Ramos (cell line): ENCODE data around the gene RBM47.

ENCODE experiments used
- in situ Hi-C: fragments of 300-500 bp; cut with MboI; formaldehyde crosslinking; loops from one replicate; pipeline ENCODE4 v1.14.3; 2022; ENCODE audit warnings: low sequenced_read_pairs; ENCODE audit not compliant: unreplicated experiment

Gene RBM47

DNA sequence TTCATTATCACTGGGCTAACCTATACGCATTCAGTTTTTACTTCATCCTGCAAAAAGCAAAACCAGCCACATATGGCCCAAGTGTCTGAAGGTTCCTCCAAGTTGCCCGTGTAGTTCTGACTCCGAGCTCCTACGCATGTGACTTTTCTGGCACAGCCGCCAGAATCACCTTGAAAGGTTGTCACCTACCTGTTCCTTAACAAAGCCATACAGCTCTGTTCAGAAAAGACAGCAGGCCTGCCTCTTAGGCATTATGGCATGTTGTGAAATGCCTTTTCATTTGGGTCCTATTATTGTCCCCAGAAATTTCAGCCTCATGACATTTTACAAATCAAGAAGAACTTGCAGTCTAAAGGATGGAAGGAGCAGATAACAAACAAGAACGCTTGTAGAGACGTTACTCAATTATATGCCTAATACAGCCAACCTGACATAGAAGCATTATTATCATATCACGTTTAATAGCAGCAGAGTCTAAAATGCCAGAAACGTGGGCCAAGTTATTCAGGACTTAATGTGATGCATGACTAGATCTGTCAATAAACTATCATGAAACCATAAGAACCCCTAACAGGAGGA lies 118.5 kb downstream of the RBM47 start:
- in situ Hi-C loops, result no loop called here

DNA sequence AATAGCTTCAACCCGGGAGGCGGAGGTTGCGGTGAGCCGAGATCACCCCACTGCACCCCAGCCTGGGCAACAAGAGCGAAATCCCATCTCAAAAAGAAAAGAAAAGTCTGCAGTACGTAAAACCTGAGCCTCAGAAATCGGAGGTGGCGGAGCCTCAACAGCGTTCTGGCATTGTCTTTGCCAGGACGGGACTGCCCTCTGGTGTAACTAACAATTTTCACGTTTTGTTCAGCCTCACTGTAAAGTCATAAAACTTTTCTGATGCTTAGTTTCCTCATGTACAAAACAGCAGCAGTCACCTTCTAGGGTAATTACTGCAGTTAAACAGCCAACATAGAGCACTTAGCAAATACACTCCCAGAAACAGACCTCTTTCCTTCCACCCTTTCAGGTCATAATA lies 121.7 kb downstream of the RBM47 start:
- in situ Hi-C loops, result no loop called here

DNA sequence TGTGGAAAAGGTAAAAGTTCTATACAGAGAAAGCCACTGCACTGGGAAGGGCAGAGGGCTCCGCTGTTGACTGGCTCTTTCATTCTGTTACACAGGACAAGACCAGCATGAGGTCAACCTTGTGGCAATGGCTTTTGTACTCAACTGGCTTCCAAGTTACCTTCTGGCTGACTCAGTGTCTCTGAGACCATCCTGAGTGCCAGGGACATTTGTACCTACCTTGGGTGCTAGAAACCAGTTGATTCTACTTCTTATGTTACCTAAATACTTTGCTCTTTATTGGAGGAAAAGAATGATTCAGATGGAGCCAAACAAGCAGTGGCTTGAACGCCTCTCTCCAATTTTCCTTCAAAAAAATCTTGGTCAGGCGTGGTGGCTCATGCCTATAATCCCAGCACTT lies 123.2 kb downstream of the RBM47 start:
- in situ Hi-C loops, result no loop called here

DNA sequence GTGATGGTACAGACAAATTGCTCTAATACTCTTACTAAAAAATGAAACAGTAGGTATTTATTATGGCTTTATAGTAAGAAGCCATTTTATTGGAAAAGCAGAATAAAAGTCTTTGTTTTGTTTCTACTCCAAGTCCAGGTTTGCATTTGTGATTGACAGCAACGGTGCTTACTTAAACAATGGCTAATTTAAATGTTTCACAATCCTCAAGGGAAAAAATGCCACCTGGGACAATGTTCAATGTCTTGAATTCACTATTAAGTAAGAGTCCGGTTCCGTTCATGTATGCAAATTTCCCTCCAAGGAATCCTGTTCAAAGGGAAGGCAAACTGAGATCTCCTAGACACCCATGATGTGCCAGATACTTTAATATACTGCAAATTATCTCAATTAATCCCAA lies 123.6 kb downstream of the RBM47 start:
- in situ Hi-C loops, result no loop called here

DNA sequence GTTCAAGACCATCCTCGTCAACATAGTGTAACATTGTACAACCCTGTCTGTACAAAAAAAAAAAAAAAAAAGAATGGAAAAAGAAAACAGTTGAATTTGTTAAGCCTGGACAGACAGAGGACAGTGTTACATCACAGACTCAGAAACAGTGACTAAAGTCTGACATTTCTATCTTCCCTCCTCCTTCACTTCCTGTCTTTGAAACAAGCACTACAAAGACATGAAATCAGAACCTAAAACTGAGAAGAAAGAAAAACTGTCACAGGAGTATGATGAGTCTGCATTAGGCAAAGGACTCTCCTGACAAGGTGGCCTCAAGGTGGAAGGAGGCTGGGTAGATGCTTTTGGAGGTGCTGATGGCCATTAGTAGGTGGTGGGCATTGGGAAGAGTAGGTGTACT lies 126.7 kb downstream of the RBM47 start:
- in situ Hi-C loops, result no loop called here

DNA sequence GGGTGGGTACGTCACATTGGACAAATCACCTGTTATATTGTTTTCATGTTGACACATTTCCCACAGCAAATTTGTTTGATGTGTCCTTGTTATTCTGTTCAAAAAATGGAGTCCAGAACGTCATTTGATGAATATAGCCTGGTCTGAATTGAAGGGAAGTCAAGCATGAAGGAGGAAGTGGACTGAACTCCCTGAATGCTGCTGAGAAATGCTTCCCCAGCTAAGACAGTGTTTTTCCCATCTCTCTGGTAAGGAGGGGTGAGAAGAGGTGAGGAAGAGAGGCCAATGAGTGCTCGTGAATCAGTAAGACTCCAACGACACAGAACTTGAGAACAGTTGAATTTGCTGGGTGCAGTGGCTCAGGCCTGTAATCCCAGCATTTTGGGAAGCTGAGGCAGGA lies 127.4 kb downstream of the RBM47 start:
- in situ Hi-C loops, result no loop called here

DNA sequence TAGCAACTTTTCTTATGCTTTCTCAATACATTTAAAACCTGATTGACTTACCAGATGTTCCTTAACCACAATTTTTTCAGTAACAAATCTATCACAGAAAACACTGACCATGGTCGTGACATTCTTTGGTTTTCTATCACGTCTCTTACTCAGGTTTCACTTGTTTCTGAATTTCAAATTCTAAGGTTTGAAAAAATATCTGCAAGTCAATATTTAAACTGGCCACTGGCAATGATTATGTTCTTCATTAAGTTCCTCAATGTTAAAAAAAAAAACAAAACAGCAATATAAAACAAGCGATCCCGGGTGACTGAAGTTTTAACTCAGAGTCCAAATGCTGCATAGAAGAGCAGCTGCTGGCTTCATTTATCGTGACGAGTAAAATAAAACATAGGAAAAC lies 128.9 kb downstream of the RBM47 start:
- in situ Hi-C loops, result no loop called here

DNA sequence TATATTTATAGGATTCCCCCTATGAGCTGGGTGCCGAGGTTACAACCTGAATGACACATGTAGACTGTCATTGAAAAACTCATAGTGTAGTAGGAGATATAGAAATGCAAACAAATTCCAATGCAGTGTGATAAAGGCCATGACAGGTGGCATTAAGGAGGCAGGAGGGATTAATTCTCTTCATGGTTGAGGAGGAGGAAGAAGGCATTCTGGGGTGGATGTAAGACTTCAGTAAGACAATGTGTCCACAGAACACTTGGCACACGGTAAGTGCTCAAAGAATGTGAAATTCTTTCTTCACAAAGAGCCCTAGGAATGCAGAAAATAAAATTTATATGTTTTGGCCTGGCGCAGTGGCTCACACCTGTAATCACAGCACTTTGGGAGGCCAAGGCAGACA lies 136.5 kb downstream of the RBM47 start:
- in situ Hi-C loops, result no loop called here

DNA sequence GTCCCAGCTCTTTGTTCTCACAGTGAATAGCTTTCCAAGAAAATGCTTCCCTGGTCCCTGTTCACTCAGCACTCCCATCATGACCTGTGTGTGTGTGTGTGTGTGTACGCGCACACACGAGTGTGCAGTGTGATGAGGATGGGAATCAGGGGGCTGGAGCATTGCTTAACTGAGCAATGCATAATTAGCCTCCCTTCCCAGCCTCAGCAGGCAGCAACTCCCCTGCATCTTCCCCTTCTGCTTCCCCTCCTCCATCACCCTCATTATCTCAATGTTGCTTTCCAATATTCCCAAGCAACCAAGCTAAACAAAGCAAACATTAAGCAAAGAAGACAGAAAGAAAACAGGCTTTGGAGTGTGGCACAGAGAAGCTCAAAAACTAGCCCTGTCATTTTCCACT lies 137.0 kb downstream of the RBM47 start:
- in situ Hi-C loops, result no loop called here

DNA sequence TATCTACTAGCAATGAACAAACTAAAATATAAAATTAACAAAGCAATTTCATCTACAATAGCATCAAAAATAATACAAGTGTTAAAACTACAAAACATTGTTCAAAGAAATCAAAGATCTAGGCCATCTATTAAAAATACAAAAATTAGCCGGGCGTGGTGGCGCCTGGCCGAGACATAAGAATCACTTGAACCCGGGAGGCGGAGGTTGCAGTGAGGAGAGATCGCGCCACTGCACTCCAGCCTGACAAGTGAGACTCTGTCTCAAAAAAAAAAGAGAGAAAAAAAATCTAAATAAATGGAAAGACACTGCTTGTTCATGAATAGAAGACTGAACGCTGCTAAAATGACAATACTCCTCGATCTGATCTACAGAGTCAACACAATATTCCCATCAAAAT lies 139.2 kb downstream of the RBM47 start:
- in situ Hi-C loops, result no loop called here

DNA sequence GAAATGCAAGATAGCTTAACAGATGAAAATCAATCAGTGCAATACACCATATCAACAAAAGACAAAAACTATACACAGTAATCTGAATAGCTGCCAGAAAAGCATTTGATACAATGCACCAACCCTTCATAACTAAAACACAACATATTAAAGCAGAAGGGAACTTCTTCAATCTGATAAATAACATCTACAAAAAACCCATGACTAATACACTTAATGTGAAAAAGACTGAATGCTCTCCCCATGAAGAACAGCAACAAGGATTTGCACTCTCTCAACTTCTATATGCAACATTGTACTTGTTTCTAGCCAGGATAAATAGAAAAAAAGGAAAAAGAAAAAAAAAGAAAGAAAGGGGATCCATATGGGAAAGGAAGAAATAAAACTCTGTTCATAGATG lies 139.7 kb downstream of the RBM47 start:
- in situ Hi-C loops, result no loop called here

DNA sequence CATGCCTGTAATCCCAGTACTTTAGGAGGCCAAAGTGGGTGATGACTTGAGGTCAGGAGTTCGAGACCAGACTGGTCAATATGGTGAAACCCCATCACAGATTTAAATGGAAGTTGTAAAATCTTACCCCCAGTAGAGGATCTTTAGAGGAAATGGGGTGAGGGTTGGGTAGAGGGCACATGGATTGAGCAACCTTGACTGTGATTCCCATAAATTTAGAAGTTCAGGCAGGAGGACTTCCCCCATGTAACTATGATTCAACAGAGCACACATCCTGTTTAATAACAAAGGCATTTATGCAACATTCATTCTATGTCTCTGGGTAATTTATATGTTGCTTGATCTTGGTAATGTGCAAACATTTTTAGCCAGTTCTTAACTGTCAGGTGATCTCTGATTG lies 143.1 kb downstream of the RBM47 start:
- in situ Hi-C loops, result no loop called here

DNA sequence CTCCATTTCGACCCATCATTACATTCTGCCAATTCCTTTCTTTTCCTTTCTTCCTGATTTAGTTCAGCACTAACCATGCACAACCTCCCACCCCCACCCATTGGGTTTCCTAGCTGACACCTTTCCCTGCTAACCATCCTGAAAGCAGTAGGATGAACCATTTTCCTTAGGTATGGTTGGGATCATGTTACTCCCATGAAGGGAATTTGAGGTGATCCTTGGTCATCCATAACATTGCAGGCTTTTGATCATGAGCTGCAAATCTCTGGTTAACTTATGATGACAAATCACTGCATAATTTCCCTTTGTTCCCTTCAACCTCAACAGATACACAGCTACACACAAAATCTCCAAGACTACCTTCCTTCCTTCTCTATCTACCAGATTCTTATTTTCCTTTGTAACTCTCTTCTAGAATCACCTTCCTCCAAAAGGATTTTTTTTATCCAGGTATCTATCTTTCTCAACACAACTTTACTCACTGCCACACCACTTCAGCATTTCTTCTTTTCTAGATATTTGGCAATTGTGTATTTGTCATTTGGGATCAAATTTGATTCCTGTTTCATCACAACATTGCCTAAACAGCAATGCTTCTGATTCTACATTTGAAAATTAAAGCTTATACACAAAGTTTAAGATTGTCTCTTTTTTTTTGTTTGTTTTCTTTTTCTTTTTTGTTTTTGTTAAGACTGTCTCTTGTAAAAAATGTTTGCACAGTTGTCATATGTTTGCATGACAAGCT lies 145.1 kb downstream of the RBM47 start:
- in situ Hi-C loops, result no loop called here

DNA sequence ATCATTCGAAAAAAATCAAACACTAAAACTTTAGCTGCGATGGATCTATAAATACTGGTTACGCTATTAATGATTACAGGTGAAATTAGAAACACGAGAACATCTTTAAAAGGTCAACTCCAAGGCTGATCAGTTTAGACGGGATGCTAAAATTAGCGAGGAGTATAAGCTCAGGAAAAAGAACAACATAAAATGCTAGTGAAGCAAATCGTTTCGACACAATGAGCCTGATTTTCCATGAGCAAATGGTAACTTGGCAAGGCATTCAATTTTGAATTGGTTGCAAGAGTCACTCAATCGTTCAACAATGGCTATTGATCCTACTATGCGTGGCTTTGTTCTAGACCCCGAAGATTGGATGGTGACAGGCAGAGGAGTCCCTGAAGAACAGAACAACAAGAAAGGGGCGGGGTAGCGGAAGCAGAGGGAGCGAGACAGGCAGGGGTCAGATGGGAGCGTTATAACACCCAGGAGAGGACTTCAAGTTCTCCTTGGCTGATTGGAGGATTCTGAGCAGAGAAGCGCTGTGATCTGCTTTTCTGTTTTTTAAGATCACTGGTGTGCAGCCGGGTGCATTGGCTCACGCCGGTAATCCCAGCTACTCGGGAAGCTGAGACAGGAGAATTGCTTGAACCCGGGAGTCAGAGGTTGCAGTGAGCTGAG lies 146.5 kb downstream of the RBM47 start:
- in situ Hi-C loops, result no loop called here

DNA sequence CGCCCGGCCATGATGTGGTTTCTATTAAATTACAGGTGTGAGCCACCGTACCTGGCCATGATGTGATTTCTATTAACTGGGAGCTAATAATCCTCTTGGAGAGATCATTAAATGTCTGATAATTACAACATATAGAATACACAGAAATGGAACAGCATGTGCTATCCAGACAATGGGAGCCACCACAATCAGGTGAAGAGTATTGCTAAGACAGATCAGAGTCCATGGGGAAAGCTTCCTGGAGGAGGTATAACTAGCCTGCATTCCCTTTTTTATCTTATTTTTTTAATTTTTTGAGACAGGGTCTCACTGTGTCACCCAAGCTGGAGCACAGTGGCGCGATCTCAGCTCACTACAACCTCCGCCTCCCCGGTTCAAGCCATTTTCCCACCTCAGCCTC lies 147.7 kb downstream of the RBM47 start:
- in situ Hi-C loops, result no loop called here

DNA sequence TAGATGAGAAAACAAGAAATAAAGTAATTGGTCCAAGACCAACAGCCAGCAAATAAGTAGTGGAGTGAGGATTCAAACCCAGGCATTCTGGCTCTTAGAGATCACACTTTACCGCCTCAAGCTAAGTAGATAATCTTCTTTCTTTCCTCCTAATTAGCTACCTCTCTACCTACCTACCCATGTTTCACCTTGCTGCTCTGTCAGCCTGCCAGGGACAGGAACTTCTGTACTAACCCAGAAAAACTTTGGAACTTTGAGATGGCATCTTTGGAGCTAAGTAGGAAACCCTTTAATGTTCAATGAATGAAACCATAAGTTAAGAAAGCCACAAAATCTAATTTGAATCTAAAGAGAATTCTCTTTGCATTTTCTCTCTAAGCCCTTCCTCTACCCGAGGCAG lies 149.4 kb downstream of the RBM47 start:
- in situ Hi-C loops, result no loop called here

DNA sequence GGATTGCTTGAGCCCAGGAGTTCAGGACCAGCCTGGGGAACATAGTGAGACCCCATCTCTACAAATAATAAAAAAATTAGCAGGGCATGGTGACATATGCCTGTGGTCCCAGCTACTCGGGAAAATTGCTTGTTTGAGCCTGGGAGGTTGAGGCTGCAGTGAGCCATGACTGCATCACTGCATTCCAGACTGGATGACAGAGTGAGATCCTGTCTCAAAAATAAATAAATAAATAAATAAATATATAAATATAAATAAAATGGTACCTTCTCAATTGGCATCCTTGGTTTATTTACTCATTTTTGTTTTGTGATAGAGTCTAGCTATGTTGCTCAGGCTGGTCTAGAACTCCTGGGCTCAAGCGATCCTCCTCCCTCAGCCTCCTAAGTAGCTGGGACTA lies 150.3 kb downstream of the RBM47 start:
- in situ Hi-C loops, result no loop called here

DNA sequence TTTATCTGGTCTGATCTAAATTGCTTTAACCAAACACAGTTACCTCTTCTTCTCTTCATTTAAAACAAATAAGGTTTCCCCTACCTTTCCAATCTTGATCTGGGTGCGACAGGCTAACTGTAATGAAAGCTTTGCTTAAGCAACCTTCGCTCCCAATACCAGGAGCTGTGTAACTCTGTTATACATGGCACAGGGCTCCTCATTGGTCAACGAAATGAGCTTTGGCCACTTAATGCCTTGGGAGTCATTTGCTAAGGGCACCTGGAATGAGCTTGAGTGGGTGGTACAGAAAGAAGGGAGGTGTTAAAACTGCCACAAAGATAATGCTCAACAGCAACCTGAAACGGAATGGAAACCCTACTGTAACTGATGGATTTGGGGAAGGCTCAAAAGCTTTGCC lies 154.1 kb downstream of the RBM47 start:
- in situ Hi-C loops, result no loop called here

DNA sequence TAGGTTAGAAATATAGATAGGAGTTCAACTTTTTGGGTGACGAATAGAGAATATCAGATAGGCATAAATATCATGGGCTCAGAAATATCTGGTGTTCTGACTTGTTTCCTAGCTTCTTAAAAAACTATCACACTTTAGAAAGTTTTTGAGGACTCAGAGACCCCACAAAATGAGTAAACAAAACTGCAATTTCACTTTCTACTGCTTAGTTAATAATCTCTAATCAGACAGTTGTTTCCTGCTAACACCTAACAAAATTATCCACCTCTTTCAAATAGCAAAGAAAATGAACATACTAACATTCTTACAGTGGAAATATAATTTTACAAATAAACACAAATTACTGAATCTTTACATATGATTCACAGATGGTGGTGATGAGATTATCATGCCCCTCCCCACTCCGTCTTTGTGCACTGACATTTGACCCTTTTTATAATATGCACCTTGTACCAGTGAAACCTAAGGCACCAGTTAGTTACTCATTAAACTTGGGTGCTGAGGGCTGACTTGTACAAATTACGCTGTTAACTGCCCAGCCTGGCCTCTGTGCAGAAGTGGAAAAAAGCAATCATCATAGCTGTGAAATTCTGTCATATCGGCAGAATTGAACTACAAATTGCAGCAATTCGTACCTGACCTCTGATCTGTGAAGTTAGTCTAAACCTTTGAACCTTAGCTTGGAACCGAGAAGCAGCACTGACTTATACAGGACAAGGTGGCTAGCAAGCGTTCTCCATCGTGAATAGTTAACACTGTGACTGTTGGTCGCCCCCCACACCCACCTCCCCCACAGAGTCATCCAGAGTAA lies 155.9 kb downstream of the RBM47 start:
- in situ Hi-C loops, result no loop called here

DNA sequence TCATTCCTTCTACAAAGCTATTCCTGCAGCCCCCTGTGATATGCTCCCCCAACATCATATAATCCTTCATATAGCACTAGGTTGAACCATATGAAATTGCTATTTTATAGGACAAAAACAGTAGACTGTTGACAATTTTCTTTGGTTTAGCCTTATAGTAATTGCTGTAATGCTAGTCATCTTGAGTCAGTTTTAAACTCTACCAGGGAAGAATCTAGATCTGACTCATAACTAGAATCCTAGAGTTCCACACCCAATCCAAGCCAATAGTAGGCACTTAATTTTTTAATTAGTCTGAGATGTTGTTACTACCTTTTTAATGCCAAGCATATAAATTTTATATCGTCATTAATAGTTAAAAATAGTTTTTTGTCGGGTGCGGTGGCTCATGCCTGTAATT lies 157.7 kb downstream of the RBM47 start:
- in situ Hi-C loops, result no loop called here

DNA sequence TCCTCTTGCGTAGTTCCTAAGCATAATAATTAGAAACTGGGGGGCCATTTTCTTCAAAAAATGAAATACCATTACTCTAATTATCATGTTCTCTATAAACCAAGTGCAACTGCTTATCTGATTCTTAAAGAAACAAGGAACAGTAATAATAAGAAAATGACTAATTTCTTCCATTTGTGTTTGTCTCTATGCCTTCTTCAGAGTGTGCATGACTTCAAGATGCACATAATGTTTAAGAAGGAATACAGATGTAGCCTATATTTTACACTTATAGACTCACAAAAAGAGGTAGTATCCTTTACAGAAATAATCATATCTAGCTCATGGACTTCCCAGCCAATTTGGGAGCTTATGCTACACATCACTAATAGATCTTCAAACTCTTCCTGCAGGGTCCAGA lies 162.9 kb downstream of the RBM47 start:
- in situ Hi-C loops, result no loop called here
